Measurements from ENCODE around the gene GHRH.

GRCh38 chr20:37297066-37297736 is 35.6 kb upstream of the GHRH start:
- TF ChIP-seq CTCF (IDR thresholded peaks at IDR 0.05; ENCODE audit: low read depth, low read length): no peak
- TF ChIP-seq MYC (IDR thresholded peaks at IDR 0.05; ENCODE audit: low read depth, low read length): no peak
- no peak for TF ChIP-seq POLR2A (IDR thresholded peaks at IDR 0.05; ENCODE audit: extremely low read depth, insufficient read length)
